Neural cell (in vitro differentiated cells): ENCODE results near the gene OGFR. TPM values are rescaled to one million over a fixed set of nuclear protein-coding genes. Genes with fewer than 3 reads are reported as not detected.

ENCODE experiments used
- H2AFZ ChIP-seq: fragments of 200-600, 300-800 bp; sonication (generic), shearing (Covaris generic); 2 replicates; pipeline ENCODE4 v1.6.0; 2014; ENCODE audit warnings: low read depth, mild to moderate bottlenecking, antibody characterized with exemption, low read length, moderate library complexity
- H3F3A ChIP-seq: fragments of 200-600 bp; shearing (Covaris generic); 2 replicates; pipeline ENCODE4 v1.6.1; 2016; ENCODE audit warnings: mild to moderate bottlenecking, moderate library complexity, mixed read lengths, antibody characterized with exemption, low read length; ENCODE audit not compliant: insufficient read depth, poor library complexity, severe bottlenecking
- H3K27ac ChIP-seq: fragments of 200-600, 300-800 bp; sonication (generic), shearing (Covaris generic); 2 replicates; pipeline ENCODE4 v1.5.1; 2014; ENCODE audit warnings: mild to moderate bottlenecking, low read length, moderate library complexity
- H3K27me3 ChIP-seq: fragments of 300-800, 200-600 bp; sonication (generic), shearing (Covaris generic); 2 replicates; pipeline ENCODE4 v1.6.0; 2014; ENCODE audit warnings: mild to moderate bottlenecking, low read depth, low read length, moderate library complexity; ENCODE audit not compliant: insufficient read depth
- H3K36me3 ChIP-seq: fragments of 300-800, 200-600 bp; sonication (generic), shearing (Covaris generic); 2 replicates; pipeline ENCODE4 v1.5.1; 2014; ENCODE audit warnings: mild to moderate bottlenecking, antibody characterized with exemption, low read length, moderate library complexity; ENCODE audit not compliant: insufficient read depth
- H3K4me2 ChIP-seq: fragments of 300-800, 200-600 bp; sonication (generic), shearing (Covaris generic); 2 replicates; pipeline ENCODE4 v1.6.0; 2014; ENCODE audit warnings: mild to moderate bottlenecking, low read length
- H3K4me3 ChIP-seq: fragments of 300-800, 200-600 bp; sonication (generic), shearing (Covaris generic); 2 replicates; pipeline ENCODE4 v1.5.1; 2014; ENCODE audit warnings: mild to moderate bottlenecking, low read length, moderate library complexity
- H3K79me2 ChIP-seq: fragments of 200-600 bp; shearing (Covaris generic); replicated peaks from 2 replicates; pipeline ENCODE4 v1.6.0; 2014; ENCODE audit warnings: mild to moderate bottlenecking, low read length, moderate library complexity; ENCODE audit not compliant: insufficient read depth
- H3K9ac ChIP-seq: fragments of 300-800, 200-600 bp; sonication (generic), shearing (Covaris generic); 2 replicates; pipeline ENCODE4 v1.6.1; 2016; ENCODE audit warnings: mild to moderate bottlenecking, low read length, mixed read lengths
- H3K9me2 ChIP-seq: fragments of 200-600 bp; shearing (Covaris generic); 2 replicates; pipeline ENCODE4 v1.6.1; 2016; ENCODE audit warnings: mild to moderate bottlenecking, low read length, mixed read lengths; ENCODE audit not compliant: insufficient read depth
- H3K9me3 ChIP-seq: fragments of 200-600, 300-800 bp; sonication (generic), shearing (Covaris generic); 2 replicates; pipeline ENCODE4 v1.6.1; 2016; ENCODE audit warnings: mild to moderate bottlenecking, mixed run types, low read length, moderate library complexity, mixed read lengths
- H4K20me1 ChIP-seq: fragments of 200-600 bp; shearing (Covaris generic); 2 replicates; pipeline ENCODE4 v1.6.1; 2016; ENCODE audit warnings: mild to moderate bottlenecking, mixed run types; ENCODE audit not compliant: insufficient read depth
- CTCF ChIP-seq: fragments of 450-650 bp; IDR thresholded peaks from 2 replicates; pipeline ENCODE4 v1.5.1; 2014; ENCODE audit warnings: antibody characterized with exemption, mild to moderate bottlenecking, moderate library complexity; ENCODE audit not compliant: poor library complexity, severe bottlenecking
- EP300 ChIP-seq: fragments of 450-650 bp; conservative IDR thresholded peaks from 2 replicates; pipeline ENCODE4 v1.6.1; 2014; ENCODE audit warnings: antibody characterized with exemption, mild to moderate bottlenecking, moderate library complexity; ENCODE audit not compliant: poor library complexity, severe bottlenecking
- EZH2 ChIP-seq: fragments of 200-600, 300-800 bp; shearing (Covaris generic), sonication (generic); IDR thresholded peaks from 2 replicates; pipeline ENCODE4 v1.6.1; 2014; ENCODE audit warnings: antibody characterized with exemption, low read length, borderline replicate concordance, mild to moderate bottlenecking; ENCODE audit not compliant: insufficient read depth, poor library complexity, severe bottlenecking
- MXI1 ChIP-seq: fragments of 450-650 bp; conservative IDR thresholded peaks from 2 replicates; pipeline ENCODE4 v1.6.1; 2014; ENCODE audit warnings: antibody characterized with exemption, mild to moderate bottlenecking; ENCODE audit not compliant: poor library complexity, severe bottlenecking
- POLR2AphosphoS5 ChIP-seq: IDR thresholded peaks from 2 replicates; pipeline ENCODE4 v1.6.1; 2012
- RAD21 ChIP-seq: fragments of 450-650 bp; conservative IDR thresholded peaks from 2 replicates; pipeline ENCODE4 v1.6.1; 2014; ENCODE audit warnings: antibody characterized with exemption, mild to moderate bottlenecking, moderate library complexity
- REST ChIP-seq: IDR thresholded peaks from 2 replicates; pipeline ENCODE4 v1.6.1; 2012; ENCODE audit warnings: borderline replicate concordance
- SMC3 ChIP-seq: fragments of 450-650 bp; conservative IDR thresholded peaks from 2 replicates; pipeline ENCODE4 v1.6.1; 2014; ENCODE audit warnings: antibody characterized with exemption, mild to moderate bottlenecking, moderate library complexity; ENCODE audit not compliant: poor library complexity
- TAF1 ChIP-seq: IDR thresholded peaks from 2 replicates; pipeline ENCODE4 v1.6.1; 2012; ENCODE audit warnings: low read depth
- polyA plus RNA-seq: library from polyadenylated mRNA; depleted of rRNA; stranded (reverse); fragments of >200 nt; gene quantifications from 2 replicates; pipeline ENCODE4 v1.2.3, GENCODE V29; 2014

Gene OGFR
- polyA plus RNA-seq, 1 donor from 2014 or later: 15.6 TPM

- no peak overlapping the region for H3K4me3 ChIP-seq
- no peaks in the 10 kb centered on the region for H4K20me1 ChIP-seq
- no peaks in the 10 kb centered on the region for H3F3A ChIP-seq
- H3K36me3 ChIP-seq: no peaks in the 10 kb centered on the region
- H3K4me2 ChIP-seq: no peak overlapping the region
- H3K79me2 ChIP-seq: no peaks in the 10 kb centered on the region
- H2AFZ ChIP-seq: no peak overlapping the region
- no peaks in the 10 kb centered on the region for H3K27me3 ChIP-seq
- no peak overlapping the region for H3K27ac ChIP-seq
- no peaks in the 10 kb centered on the region for H3K9me2 ChIP-seq
- no peaks in the 10 kb centered on the region for H3K9me3 ChIP-seq
- no peak for TF ChIP-seq TAF1
- no peak for TF ChIP-seq MXI1
- TF ChIP-seq SMC3: no peak
- TF ChIP-seq RAD21: no peak
- H3K9ac ChIP-seq: no peak overlapping the region
Measured at GRCh38 chr20:62825333-62825985, 20.8 kb downstream of the OGFR start.

DNA sequence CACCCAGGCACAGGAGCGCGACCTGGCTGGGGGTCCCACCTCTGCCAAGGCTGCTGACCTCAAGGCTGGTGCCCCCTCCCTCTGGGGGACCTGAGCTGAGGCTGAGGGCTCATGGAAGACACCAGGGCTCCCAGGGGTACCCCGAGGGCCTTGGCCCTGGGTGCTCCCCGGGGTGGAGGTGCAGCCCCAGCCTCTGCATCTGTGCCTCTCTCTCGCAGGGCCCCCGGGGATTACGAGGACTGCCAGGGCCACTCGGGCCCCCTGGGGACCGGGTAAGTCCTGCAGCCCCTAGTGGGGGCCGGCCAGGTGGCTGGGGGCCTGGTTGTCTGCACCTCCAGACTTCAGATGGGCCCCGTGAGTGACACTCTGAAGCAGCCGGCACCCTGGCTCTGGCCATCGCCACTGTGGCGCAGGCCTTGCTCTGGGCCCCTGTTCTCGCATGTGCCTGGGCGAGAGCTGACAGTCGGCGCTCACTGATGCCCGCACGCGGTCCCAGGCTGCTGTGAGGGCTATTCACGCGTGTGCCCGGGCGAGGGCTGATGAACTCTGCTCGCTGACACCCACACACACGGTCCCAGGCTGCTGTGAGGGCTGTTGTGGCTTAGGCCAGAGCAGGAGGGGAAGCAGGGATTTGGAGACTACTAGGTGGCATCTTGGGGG lies 21.5 kb downstream of the OGFR start:
- no peak for TF ChIP-seq EZH2
- no peak for TF ChIP-seq MXI1
- no peak for TF ChIP-seq REST
- no peak for TF ChIP-seq POLR2AphosphoS5
- no peak for TF ChIP-seq EP300
- no peak for TF ChIP-seq TAF1
- no peak overlapping the region for H3K4me2 ChIP-seq
- H3K36me3 ChIP-seq: no peaks in the 10 kb centered on the region
- H3K9me2 ChIP-seq: no peaks in the 10 kb centered on the region
- H3K9ac ChIP-seq: no peak overlapping the region
- H3K79me2 ChIP-seq: no peaks in the 10 kb centered on the region
- no peaks in the 10 kb centered on the region for H3K27me3 ChIP-seq
- no peak overlapping the region for H3K4me3 ChIP-seq
- H2AFZ ChIP-seq: no peak overlapping the region
- no peaks in the 10 kb centered on the region for H4K20me1 ChIP-seq
- H3K9me3 ChIP-seq: no peaks in the 10 kb centered on the region
- no peaks in the 10 kb centered on the region for H3F3A ChIP-seq
- H3K27ac ChIP-seq: no peak overlapping the region

- Histone ChIP-seq H2AFZ (no peak overlapping the region), H4K20me1 (no peaks in the 10 kb centered on the region), H3K36me3 (no peaks in the 10 kb centered on the region), H3F3A (no peaks in the 10 kb centered on the region), H3K4me3 (no peak overlapping the region), H3K9me2 (no peaks in the 10 kb centered on the region), H3K9me3 (no peaks in the 10 kb centered on the region), H3K27ac (no peak overlapping the region), H3K4me2 (no peak overlapping the region), H3K79me2 (no peaks in the 10 kb centered on the region), H3K27me3 (no peaks in the 10 kb centered on the region), H3K9ac (no peak overlapping the region)
- no peak for TF ChIP-seq EZH2
- no peak for TF ChIP-seq CTCF
- no peak for TF ChIP-seq EP300
- TF ChIP-seq REST: no peak
- no peak for TF ChIP-seq TAF1
- TF ChIP-seq POLR2AphosphoS5: no peak
- TF ChIP-seq RAD21: no peak
- TF ChIP-seq MXI1: no peak
- TF ChIP-seq SMC3: no peak
Measured at GRCh38 chr20:62826646-62827310, 22.1 kb downstream of the OGFR start.
